Natural killer cell (primary cell): ENCODE data around the gene KDM4C. TPM values are rescaled to one million over a fixed set of nuclear protein-coding genes. Genes with fewer than 3 reads are reported as not detected.
A peak's percentile ranks its signal among the peaks of the same experiment; 100 is the strongest.

Experiments used
- ATAC-seq, 3 donors: fragments of 150-1000 bp in 2 of 3; fragments of 200-7000 bp in 1 of 3; cut with Tn5 transposase; 1 replicate in 1 of 3; 2 replicates in 2 of 3; pipeline ENCODE4 v1.10.0; 2021; ENCODE audit warnings: mild to moderate bottlenecking in 2 of 3, moderate library complexity in 2 of 3
- DNase-seq, 2 donors: peaks; one replicate each; pipeline versions ENCODE4 v3.0.0 to v3.0.0-alpha.2; 2013 to 2021; ENCODE audit warnings: mixed read lengths in 1 of 2
- H3K27ac ChIP-seq: one replicate; pipeline ENCODE4 v1.5.1; 2013; ENCODE audit warnings: mild to moderate bottlenecking, low read length
- H3K27me3 ChIP-seq: one replicate; pipeline ENCODE4 v1.6.1; 2013; ENCODE audit warnings: low read length; ENCODE audit not compliant: control insufficient read depth, insufficient read depth
- H3K36me3 ChIP-seq: one replicate; pipeline ENCODE4 v1.6.1; 2013; ENCODE audit warnings: low read length; ENCODE audit not compliant: control insufficient read depth, insufficient read depth
- H3K4me1 ChIP-seq: one replicate; pipeline ENCODE4 v1.6.1; 2013; ENCODE audit warnings: low read length; ENCODE audit not compliant: control insufficient read depth, insufficient read depth
- H3K4me3 ChIP-seq: one replicate; pipeline ENCODE4 v1.5.1; 2013; ENCODE audit warnings: low read length
- H3K9me3 ChIP-seq: one replicate; pipeline ENCODE4 v1.6.1; 2013; ENCODE audit warnings: low read length; ENCODE audit not compliant: control insufficient read depth, insufficient read depth
- H3K27ac Mint-ChIP-seq, 2 donors: one replicate each; pipeline ENCODE4 v1.8.0; 2022; ENCODE audit warnings: mild to moderate bottlenecking in 2 of 2, mixed read lengths in 2 of 2, moderate library complexity in 1 of 2
- H3K27me3 Mint-ChIP-seq, 2 donors: one replicate each; pipeline ENCODE4 v1.8.0; 2022; ENCODE audit warnings: low read depth in 2 of 2, mixed read lengths in 2 of 2
- H3K36me3 Mint-ChIP-seq: one replicate; pipeline ENCODE4 v1.8.0; 2022; ENCODE audit warnings: mixed read lengths
- H3K4me1 Mint-ChIP-seq, 2 donors: one replicate each; pipeline ENCODE4 v1.8.0; 2022; ENCODE audit warnings: mixed read lengths in 2 of 2
- H3K4me3 Mint-ChIP-seq: one replicate; pipeline ENCODE4 v1.8.0; 2022; ENCODE audit warnings: mild to moderate bottlenecking, moderate library complexity, mixed read lengths
- H3K9me3 Mint-ChIP-seq, 2 donors: one replicate each; pipeline ENCODE4 v1.8.0; 2022; ENCODE audit warnings: mixed read lengths in 2 of 2
- WGBS: methylation state at CpG from one replicate; pipeline ENCODE4 v1.1.7; 2013; ENCODE audit warnings: missing lambda C conversion rate; ENCODE audit not compliant: insufficient coverage; 5-methylcytosine and 5-hydroxymethylcytosine counted together
- intact Hi-C: fragments of 100-400 bp; cut with micrococcal nuclease; formaldehyde crosslinking; loops from one replicate; pipeline ENCODE4 v1.14.2; 2022
- total RNA-seq, 4 donors: library from RNA; stranded (reverse); fragments of 120-200 nt in 1 of 4; gene quantifications; one replicate each; pipeline versions ENCODE4 v1.2.3 to v1.2.4, GENCODE V29; 2013 to 2022
- TF ChIP-seq, protein P1 (sequence below): fragments of 200-600 bp; IDR thresholded peaks from one replicate; pipeline ENCODE4 v1.8.0; 2022; ENCODE audit warnings: antibody characterized with exemption

KDM4C gene
- total RNA-seq, 3 donors from 2014 or later (not counting 1 experiment from before 2014, with no cell fraction given) = 115 to 137 (median 116) TPM

DNA sequence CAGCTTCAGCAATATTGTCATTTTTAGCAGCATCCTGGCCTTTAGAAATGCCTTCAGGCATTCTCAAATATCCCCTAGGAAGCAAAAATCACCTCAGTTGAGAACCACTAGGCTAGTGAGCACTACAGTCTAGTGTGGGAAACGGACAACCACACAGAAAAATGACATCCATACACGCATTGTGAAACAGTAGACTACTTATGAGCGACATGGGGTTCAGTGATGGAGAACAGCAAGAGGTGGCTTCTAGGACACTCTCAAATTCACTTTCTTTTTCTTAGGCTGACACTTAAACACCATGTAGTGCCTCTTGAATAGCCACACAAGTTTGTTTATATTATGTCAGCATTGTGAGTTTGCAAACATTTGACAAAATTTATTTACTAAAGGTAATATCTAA, 203.0 kb downstream of the KDM4C start:
- no peaks in the 10 kb centered on the region for H3K4me1 ChIP-seq
- no peak overlapping the region for H3K4me3 Mint-ChIP-seq
- H3K36me3 Mint-ChIP-seq = no peaks in the 10 kb centered on the region
- no peaks in the 10 kb centered on the region for H3K9me3 ChIP-seq
- H3K9me3 Mint-ChIP-seq = no peaks in the 10 kb centered on the region
- H3K27ac Mint-ChIP-seq = peak overlapping the region in 1 of 2 donors; percentile 13
- WGBS = 96% methylated on average over 2 of the region's 3 CpGs
- no peak for DNase-seq
- no peaks in the 10 kb centered on the region for H3K27me3 Mint-ChIP-seq
- no peak for ATAC-seq
- H3K4me3 ChIP-seq = no peak overlapping the region
- peaks cover 19 to 42% of the 10 kb centered on the region in 2 donors for H3K4me1 Mint-ChIP-seq
- intact Hi-C loops = no loop called here
- no peaks in the 10 kb centered on the region for H3K36me3 ChIP-seq
- H3K27me3 ChIP-seq = no peaks in the 10 kb centered on the region
- H3K27ac ChIP-seq = no peak overlapping the region
- TF ChIP-seq, protein P1, sequence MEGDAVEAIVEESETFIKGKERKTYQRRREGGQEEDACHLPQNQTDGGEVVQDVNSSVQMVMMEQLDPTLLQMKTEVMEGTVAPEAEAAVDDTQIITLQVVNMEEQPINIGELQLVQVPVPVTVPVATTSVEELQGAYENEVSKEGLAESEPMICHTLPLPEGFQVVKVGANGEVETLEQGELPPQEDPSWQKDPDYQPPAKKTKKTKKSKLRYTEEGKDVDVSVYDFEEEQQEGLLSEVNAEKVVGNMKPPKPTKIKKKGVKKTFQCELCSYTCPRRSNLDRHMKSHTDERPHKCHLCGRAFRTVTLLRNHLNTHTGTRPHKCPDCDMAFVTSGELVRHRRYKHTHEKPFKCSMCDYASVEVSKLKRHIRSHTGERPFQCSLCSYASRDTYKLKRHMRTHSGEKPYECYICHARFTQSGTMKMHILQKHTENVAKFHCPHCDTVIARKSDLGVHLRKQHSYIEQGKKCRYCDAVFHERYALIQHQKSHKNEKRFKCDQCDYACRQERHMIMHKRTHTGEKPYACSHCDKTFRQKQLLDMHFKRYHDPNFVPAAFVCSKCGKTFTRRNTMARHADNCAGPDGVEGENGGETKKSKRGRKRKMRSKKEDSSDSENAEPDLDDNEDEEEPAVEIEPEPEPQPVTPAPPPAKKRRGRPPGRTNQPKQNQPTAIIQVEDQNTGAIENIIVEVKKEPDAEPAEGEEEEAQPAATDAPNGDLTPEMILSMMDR = no peak

DNA sequence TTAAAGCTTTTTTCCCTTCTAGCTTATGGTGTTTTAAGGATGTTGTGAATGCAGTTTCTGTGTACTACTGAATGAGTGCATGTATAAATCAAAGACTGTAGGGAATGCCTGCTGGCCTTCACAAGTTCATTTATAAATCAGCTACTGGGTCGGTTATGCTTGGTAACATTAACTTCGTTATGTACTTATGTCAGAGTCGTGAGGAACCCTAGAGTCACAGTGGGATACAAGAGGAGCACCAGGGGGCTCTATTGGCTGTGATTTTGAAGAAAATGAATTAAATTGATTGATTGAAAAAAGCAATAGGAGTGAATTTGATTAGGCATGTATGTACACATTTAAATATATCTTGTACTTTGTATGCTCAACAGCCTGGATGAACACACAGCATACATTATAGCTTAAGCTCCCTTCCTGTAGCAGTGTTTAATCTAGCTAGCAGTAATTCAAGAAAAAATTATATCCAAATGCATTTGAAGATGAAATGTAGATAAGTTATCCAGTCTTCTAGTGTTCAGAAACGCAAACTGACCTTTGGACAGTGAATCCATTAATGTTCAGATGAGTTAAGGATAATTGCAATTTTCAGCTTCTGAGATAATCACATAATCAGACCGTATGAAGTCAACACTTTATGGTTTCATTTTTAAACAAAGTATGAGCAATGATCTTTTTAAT, 204.2 kb downstream of the KDM4C start:
- intact Hi-C loops = no loop called here

DNA sequence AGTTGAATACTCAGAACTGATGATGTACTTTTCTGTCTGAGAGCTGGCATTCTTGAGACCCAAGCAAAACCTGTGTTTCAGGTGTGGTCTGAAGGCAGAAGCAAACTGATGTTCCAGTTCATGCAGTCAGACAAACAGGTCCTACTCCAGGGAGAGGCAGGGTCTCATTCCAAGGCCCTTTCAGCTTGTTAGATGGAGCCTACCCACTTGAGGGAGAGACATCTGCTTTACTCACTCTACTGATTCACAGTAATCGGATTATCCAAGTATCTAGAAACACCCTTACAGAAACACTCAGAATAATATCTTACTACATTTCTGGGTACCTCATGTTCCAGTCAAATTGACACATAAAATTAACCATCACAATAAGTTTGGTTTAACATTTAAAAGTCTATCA, 207.8 kb downstream of the KDM4C start:
- H3K4me3 Mint-ChIP-seq = no peak overlapping the region
- H3K27ac ChIP-seq = no peak overlapping the region
- intact Hi-C loops = no loop called here
- H3K4me3 ChIP-seq = no peak overlapping the region
- peaks cover 31 to 38% of the 10 kb centered on the region in 2 donors for H3K4me1 Mint-ChIP-seq
- no peaks in the 10 kb centered on the region for H3K9me3 Mint-ChIP-seq
- no peaks in the 10 kb centered on the region for H3K9me3 ChIP-seq
- H3K4me1 ChIP-seq = no peaks in the 10 kb centered on the region
- no peak for ATAC-seq
- no peaks in the 10 kb centered on the region for H3K36me3 Mint-ChIP-seq
- WGBS = 100% methylated on average over 1 of the region's 1 CpG
- TF ChIP-seq, protein P1 = no peak
- DNase-seq = no peak
- no peaks in the 10 kb centered on the region for H3K27me3 ChIP-seq
- no peaks in the 10 kb centered on the region for H3K27me3 Mint-ChIP-seq
- H3K36me3 ChIP-seq = no peaks in the 10 kb centered on the region
- no peak overlapping the region for H3K27ac Mint-ChIP-seq

More for the DNA sequence above, 204.2 kb downstream of the KDM4C start:
- Mint-ChIP-seq H3K27ac (no peak overlapping the region), H3K36me3 (no peaks in the 10 kb centered on the region), H3K27me3 (no peaks in the 10 kb centered on the region), H3K4me3 (no peak overlapping the region), H3K4me1 (peaks cover 23 to 41% of the 10 kb centered on the region in 2 donors), H3K9me3 (no peaks in the 10 kb centered on the region)
- Histone ChIP-seq H3K36me3 (no peaks in the 10 kb centered on the region), H3K27ac (no peak overlapping the region), H3K27me3 (no peaks in the 10 kb centered on the region), H3K9me3 (no peaks in the 10 kb centered on the region), H3K4me3 (no peak overlapping the region), H3K4me1 (no peaks in the 10 kb centered on the region)
- no peak for ATAC-seq
- TF ChIP-seq, protein P1 = no peak
- WGBS = 99% methylated on average over 4 of the region's 5 CpGs
- DNase-seq = no peak

DNA sequence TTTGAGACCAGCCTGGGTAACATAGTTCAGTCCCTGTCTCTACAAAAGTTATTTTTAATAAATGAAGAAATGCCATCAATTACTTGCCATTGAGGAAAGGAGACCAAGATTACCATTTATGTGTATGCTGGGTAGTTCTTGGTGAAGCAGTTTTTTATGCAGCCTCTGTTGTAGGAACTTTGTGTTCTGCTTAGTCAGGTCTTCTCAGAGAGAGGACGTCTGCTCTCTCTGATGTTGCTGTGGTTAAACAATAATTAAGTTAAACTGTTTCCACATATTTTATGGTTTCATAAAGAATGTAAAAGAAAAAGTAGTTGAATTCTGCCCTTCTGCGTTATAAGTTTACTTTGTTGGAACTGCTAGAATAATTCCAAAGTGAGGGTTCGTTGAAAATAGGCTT, 210.5 kb downstream of the KDM4C start:
- 29% methylated on average over 1 of the region's 3 CpGs for WGBS
- Histone ChIP-seq H3K27ac (no peak overlapping the region), H3K4me1 (no peaks in the 10 kb centered on the region), H3K36me3 (no peaks in the 10 kb centered on the region), H3K4me3 (no peak overlapping the region), H3K27me3 (no peaks in the 10 kb centered on the region), H3K9me3 (no peaks in the 10 kb centered on the region)
- H3K27me3 Mint-ChIP-seq = no peaks in the 10 kb centered on the region
- intact Hi-C loops = no loop called here
- DNase-seq (no peak), ATAC-seq (no peak)
- no peaks in the 10 kb centered on the region for H3K36me3 Mint-ChIP-seq
- H3K4me3 Mint-ChIP-seq = no peak overlapping the region
- no peaks in the 10 kb centered on the region for H3K9me3 Mint-ChIP-seq
- TF ChIP-seq, protein P1 = no peak
- no peak overlapping the region for H3K27ac Mint-ChIP-seq
- peaks cover 35 to 48% of the 10 kb centered on the region in 2 donors for H3K4me1 Mint-ChIP-seq
